ENCODE measurements around the gene CAPN12. TPM values are rescaled to one million over a fixed set of nuclear protein-coding genes. Genes with fewer than 3 reads are reported as not detected.

The CAPN12 gene
- total and polyA plus RNA-seq, 2 of the 8 experiments (the other 6 are each of a cell fraction or from before 2014, with no cell fraction given) = 8.8 to 20.0 TPM

DNA sequence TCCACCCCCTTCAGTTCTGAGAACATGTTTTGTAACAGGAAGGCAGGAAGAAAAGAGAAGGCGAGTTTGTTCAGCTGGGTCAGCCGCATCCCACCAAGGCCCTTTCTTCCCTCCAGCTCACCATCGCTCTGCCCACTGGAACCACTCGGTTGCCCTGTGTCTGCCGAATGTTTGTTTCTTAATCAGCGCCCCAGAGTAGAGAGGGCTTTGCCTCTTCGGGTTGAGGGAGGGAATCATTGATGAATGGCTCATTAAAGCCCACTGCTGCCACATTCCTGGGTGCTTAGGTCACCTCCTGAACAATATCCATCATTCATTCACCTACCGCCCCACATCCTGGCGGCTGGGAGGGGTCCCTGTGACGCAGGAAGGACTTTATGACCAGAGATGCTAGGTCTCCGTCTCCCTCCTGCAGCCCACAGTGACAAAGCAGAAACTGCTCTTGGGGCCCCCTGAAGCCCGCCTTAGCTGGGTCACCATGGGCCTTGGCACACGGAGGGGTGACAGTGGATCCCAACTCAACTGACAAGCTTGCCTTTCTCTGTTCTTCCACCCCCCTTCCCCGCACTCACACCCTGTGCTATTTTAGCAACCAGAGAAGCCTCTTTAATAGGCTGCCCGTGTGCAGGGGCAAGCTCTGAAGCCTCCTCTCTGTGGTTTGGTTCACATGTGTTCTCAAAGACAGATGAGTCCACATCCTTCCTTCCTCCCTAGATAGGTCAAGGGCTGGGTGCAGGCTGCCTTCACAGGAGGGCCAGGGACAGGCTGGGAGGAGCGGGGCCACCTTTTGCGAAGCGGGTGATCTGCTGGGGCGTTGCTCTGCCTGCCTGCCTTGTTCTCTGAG, 50.7 kb downstream of the CAPN12 start:
- peak overlapping the region; percentile 86; the same call in 1 of the 2 replicates for H2AK5ac ChIP-seq (ENCODE audit: low read depth, low read length)
- DNase-seq (ENCODE audit: low read depth in 1 of 2, low spot score in 2 of 2) = no peak
- no peak overlapping the region; the same call in 1 of the 2 replicates for H2BK15ac ChIP-seq (ENCODE audit: low read length)
- H3K27me3 ChIP-seq (replicated peaks in 1 of 4; ENCODE audit: control insufficient read depth in 3 of 4, extremely low read depth in 1 of 4, insufficient read depth in 3 of 4, low read length in 3 of 4) = no peaks in the 10 kb centered on the region
- no peak overlapping the region for H2BK120ac ChIP-seq (replicated peaks; ENCODE audit: low read depth, low read length)
- peak overlapping the region; percentile 94 for H2BK5ac ChIP-seq (ENCODE audit: low read depth, low read length)
- H3K79me1 ChIP-seq (ENCODE audit: low read depth, low read length) = peaks cover 36% of the 10 kb centered on the region
- H3K23me2 ChIP-seq (ENCODE audit: low read depth, low read length) = no peaks in the 10 kb centered on the region
- H4K20me1 ChIP-seq (replicated peaks in 1 of 2; ENCODE audit: control insufficient read depth in 1 of 2, insufficient read depth in 2 of 2, low read length in 2 of 2) = peaks cover 10 to 31% of the 10 kb centered on the region in 2 experiments
- peak overlapping the region; percentile 7 to 48; a peak in 3 of 4 replicates for H3K4me2 ChIP-seq (ENCODE audit: insufficient read depth in 1 of 2, low read depth in 2 of 2, low read length in 2 of 2)
- H2BK12ac ChIP-seq (ENCODE audit: low read depth, low read length) = peak overlapping the region; percentile 92
- H3K56ac ChIP-seq (replicated peaks; ENCODE audit: insufficient read length, low read depth, low read length) = no peak overlapping the region
- H3K18ac ChIP-seq (ENCODE audit: extremely low read depth, low read length) = peak overlapping the region; percentile 96
- no peak overlapping the region for H3K4me3 ChIP-seq (ENCODE audit: extremely low read depth in 1 of 4, insufficient read depth in 2 of 4, low read depth in 3 of 4, low read length in 4 of 4)
- no peaks in the 10 kb centered on the region for H3K9me3 ChIP-seq (ENCODE audit: insufficient read depth in 2 of 2, low read depth in 1 of 2, low read length in 1 of 2)
- H2AFZ ChIP-seq (ENCODE audit: low read length) = no peak overlapping the region
- 64% methylated on average over 17 of the region's 19 CpGs; no CpG with 5 or more reads in 1 of the 2 experiments for WGBS, 2 experiments (ENCODE audit: extremely low coverage in 1 of 2, insufficient coverage in 1 of 2, insufficient read length in 1 of 2, insufficient replicate concordance in 2 of 2, low coverage in 1 of 2, low lambda C conversion rate in 2 of 2, missing lambda C conversion rate in 1 of 2)
- no peak overlapping the region; the same call in 1 of the 2 replicates for H4K8ac ChIP-seq (ENCODE audit: extremely low read depth, insufficient read depth, low read length)
- H3K27ac ChIP-seq (ENCODE audit: low read depth, low read length) = peak overlapping the region; percentile 84
- POLR2A ChIA-PET (ENCODE audit: partially characterized antibody) = interaction anchor here (1.1 to 23.4 kb wide), 7 partner anchors 10 to 46 kb away, joined by 3 to 495 read pairs (median 9); partner anchors contain the start of gene ACTN4
- peaks cover 3 to 36% (median 20%) of the 10 kb centered on the region in 4 experiments for H3K4me1 ChIP-seq (replicated peaks in 1 of 4; ENCODE audit: control insufficient read depth in 3 of 4, insufficient read depth in 4 of 4, low read length in 3 of 4)
- peaks cover 0 to 4% (median 0%) of the 10 kb centered on the region in 4 experiments; a peak in 1 of 8 replicates for H3K36me3 ChIP-seq (ENCODE audit: control insufficient read depth in 2 of 4, insufficient read depth in 4 of 4, low read length in 3 of 4)
- H4K5ac ChIP-seq (ENCODE audit: insufficient read length, low read depth, low read length) = no peak overlapping the region
- CTCF ChIA-PET (ENCODE audit: partially characterized antibody) = interaction anchor here (1.1 to 5.6 kb wide), 4 partner anchors 18 to 194 kb away, joined by 3 to 32 read pairs (median 4); no protein-coding TSS in a partner anchor
- peak overlapping the region in 2 of 4 experiments; percentile 40 to 53; a peak in 4 of 7 replicates for H3K9ac ChIP-seq (replicated peaks in 1 of 4; ENCODE audit: extremely low read depth in 1 of 4, low read depth in 3 of 4, low read length in 3 of 4)
- H2BK20ac ChIP-seq (ENCODE audit: low read length) = peak overlapping the region; percentile 13; the same call in 1 of the 2 replicates
- H3K23ac ChIP-seq (ENCODE audit: insufficient read length) = no peak overlapping the region
- peaks cover 4 to 93% of the 10 kb centered on the region in 2 experiments; a peak in 2 of 4 replicates for H3K79me2 ChIP-seq (ENCODE audit: control insufficient read depth in 1 of 2, insufficient read depth in 2 of 2, low read length in 2 of 2)
- H4K91ac ChIP-seq (replicated peaks; ENCODE audit: insufficient read length, low read length) = peak overlapping the region; percentile 68
- no peak overlapping the region for H3K14ac ChIP-seq (ENCODE audit: insufficient read length)
- peak overlapping the region; percentile 44 for H3K4ac ChIP-seq (replicated peaks; ENCODE audit: insufficient read length, low read depth, low read length)
- FAIRE-seq = no peak
- TF ChIP-seq KDM5A (IDR thresholded peaks at IDR 0.05; ENCODE audit: low read length) (no peak), ASH2L (IDR thresholded peaks at IDR 0.05; ENCODE audit: low read length) (peak; percentile 48), SP4 (IDR thresholded peaks at IDR 0.05; ENCODE audit: low read length) (no peak), CHD1 (IDR thresholded peaks at IDR 0.05; ENCODE audit: low read depth, low read length) (no peak), HDAC2 (IDR thresholded peaks at IDR 0.05; ENCODE audit: borderline replicate concordance in 1 of 2, low read depth in 2 of 2, low read length in 2 of 2) (no peak), SIX5 (IDR thresholded peaks at IDR 0.05; ENCODE audit: low read depth, low read length) (no peak), JUN (IDR thresholded peaks at IDR 0.05; ENCODE audit: low read depth, low read length) (peak; percentile 90), POLR2A (IDR thresholded peaks at IDR 0.05; ENCODE audit: control extremely low read depth in 1 of 2, low read depth in 2 of 2, low read length in 2 of 2) (peak in 1 of 2 experiments; percentile 76; a peak in 2 of 3 replicates), SIN3A (conservative IDR thresholded peaks at IDR 0.05 in 1 of 2, IDR thresholded peaks at IDR 0.05 in 1 of 2; ENCODE audit: low read depth in 1 of 2, low read length in 2 of 2) (0 out of 4 replicates have a peak, but pooled peaks of 1 of the 2 experiments have one; percentile 20), CEBPB (IDR thresholded peaks at IDR 0.05; ENCODE audit: low read depth, low read length) (no peak), EP300 (IDR thresholded peaks at IDR 0.05; ENCODE audit: borderline replicate concordance in 1 of 2, low read depth in 2 of 2, low read length in 2 of 2) (peak in 1 of 2 experiments; percentile 16; a peak in 1 of 3 replicates)
